IPS-18c (cell line): ENCODE data around the gene HOXB4.

Source experiments
- H3K4me3 ChIP-seq: 2 replicates; pipeline ENCODE4 v1.7.0; 2013; ENCODE audit warnings: low read depth, mild to moderate bottlenecking, low read length, moderate library complexity; ENCODE audit not compliant: insufficient read depth
- H3K9me3 ChIP-seq: one replicate; pipeline ENCODE4 v1.6.1; 2013; ENCODE audit warnings: mild to moderate bottlenecking, low read length, moderate library complexity; ENCODE audit not compliant: control insufficient read depth, insufficient read depth

The HOXB4 gene

DNA sequence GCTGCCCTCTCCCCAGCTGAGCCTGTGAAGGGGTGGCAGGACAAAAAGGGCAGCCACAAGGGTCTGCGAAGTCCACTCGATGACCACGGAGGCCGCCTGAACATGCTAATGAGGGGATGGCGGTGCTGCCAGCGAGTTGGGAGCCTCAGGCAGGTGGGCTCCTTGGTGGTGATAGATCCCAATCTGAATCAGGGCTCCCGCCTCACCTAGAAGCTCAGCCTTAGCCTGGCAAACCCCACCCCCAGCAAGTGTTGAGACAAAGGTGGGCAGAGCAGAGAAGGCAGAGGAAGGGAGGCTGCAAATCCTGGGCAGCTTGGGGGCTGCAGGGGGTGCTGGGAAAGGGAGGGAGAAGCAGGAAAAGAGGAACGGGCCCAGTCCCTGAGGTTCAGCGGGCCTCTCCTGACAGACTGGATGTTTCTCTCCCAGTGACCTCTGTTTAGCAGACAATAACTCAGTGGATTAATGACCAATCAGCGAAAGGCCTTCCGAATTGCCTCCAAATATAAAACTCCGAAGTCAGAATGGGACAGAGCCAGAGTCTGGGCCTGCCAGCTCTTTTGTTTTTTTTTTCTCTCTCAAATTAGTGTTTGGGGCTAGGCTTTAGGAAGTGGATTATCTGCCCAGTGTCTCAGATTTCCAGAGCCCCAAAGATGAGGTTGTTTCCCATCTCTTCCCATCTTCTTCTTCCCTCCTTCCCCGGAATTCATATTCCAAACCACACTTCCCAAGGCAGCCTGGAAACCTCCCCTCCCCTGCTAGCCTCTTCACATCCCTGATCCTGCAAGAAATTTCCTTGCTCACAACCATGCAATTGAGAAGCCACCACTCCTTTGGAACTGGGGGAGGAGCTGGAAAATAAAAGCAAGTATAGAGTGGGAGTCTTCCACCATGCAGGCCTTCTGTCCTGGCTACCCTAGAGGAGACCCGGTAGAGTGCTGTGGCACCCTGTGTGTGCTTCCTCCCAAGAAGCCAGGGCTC is 18.0 kb downstream of the HOXB4 start:
- no peak overlapping the region for H3K4me3 ChIP-seq
- H3K9me3 ChIP-seq, result no peaks in the 10 kb centered on the region

DNA sequence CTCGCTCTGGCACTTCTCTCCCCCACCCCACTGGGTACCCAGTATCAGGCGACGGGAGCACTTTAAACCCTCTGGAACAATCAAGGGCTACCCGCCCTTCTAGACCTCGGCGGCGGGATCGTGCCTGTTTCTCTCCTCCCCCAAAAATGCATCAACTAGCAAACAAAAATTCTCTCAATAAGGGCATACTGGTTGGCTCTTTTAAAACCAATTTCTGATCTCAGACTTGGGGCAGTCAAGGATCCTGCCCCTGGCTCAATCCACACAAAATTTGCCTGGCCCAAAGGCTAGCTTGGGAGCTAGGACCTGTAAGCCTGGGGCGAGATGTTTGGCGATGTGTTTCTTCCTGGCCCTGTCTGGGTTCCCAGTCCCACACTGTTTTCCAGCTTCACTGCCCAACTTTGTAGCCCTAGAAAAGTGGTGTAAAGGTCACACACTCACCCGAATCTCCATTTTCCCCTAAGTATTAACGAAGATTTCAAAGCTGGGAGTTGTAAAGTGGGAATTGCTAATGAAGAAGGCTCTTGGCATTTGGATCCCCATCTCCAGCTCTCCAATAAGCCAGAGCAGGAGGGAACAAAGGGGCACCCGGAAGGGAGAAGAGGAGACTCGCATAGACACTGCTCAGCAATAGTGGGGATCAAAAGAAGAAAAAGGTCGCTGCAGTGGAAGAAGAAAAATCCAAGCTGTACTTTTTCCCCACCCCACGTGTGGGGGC is 18.9 kb downstream of the HOXB4 start:
- Histone ChIP-seq H3K9me3 (no peaks in the 10 kb centered on the region), H3K4me3 (no peak overlapping the region)

DNA sequence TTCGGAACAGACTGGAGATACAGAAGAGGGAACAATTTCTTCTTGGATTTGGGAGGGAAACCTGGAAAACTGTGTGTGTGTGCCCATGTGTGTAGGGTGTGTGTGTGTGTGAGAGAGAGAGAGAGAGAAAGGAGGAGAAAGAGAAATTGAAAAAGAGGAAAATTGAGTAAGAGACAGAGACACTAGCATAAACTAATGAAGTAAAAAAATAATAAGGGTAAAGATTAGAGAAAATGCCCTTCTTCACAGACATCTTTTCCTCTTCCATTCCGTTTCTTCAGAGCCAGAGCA is 19.4 kb downstream of the HOXB4 start:
- Histone ChIP-seq H3K4me3 (no peak overlapping the region), H3K9me3 (no peaks in the 10 kb centered on the region)

DNA sequence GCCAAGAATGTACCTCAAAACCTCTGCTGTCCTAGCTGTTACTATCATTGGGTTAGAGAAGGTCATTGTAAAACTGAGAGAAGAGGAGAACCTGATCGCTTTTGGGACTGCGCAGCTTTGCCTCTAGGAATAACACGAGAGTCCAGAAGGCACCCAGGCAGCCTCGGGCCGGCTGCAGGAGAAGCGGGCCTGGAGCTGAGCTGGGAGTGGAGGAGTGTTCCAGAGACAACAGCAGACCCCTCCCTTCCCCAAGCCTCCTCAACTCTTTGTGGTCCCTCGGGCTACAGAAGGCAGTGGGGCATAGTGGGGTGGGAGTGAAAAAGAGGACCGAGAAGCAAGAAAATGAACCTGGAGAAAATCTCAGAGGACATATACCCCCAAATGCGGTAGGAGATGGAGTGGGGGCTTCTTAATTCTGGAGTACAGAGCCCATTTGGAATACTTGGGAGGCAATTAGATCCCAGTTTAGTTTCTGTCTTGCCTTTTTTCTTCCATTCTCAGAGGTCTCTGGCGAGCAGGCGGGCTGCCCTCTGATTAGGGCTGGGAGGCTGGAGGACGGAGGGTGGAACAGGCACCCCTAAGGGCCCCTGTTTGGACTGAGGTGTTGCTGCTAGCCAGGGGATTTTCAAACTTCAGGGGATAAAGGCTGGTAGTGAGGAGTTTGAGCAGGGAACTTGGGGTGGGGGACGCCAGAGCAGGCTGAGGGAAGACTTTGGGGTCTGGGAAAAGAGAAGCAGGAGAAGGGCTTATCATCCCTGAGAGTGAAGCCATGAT is 19.9 kb downstream of the HOXB4 start:
- Histone ChIP-seq H3K4me3 (no peak overlapping the region), H3K9me3 (no peaks in the 10 kb centered on the region)

DNA sequence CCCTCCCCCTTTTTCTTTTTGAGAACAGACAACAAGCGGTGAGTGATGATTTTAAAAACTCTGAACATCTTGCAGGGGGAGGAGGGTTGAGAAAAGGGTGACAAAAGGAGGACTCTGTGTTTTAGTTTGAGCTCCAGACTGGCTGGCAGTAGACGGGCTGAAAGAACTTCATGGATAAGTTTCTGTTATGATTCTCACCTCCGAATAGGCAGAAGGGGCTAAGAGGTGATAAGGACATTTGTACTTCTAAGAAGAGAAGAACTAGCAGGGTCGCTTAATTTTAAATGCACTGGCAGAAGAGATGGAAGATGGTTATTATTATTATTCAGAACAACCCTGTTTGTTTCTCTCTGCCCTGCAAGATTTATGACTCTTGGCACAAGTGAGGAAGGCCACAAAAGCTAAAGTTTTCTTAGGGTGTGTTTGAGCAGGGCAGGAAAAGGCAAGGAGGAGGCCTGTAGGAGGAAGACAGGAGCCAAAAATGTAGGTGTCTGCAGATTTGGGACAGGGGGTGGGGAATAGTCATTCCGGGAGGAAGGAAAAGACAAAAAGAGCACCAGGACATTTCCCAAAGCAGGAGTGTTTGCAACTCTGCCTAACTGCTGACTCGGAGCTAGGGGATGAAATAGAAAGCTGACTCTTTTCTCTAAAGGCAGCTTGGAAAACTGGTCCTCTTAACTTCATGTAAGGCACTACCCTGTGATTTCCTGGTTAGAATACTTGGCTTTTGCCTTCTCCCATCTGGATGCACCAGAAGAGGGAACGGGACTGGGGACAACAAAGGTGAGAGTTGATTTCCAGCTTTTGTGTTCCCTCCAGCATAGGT is 21.4 kb downstream of the HOXB4 start:
- Histone ChIP-seq H3K9me3 (no peaks in the 10 kb centered on the region), H3K4me3 (no peak overlapping the region)

DNA sequence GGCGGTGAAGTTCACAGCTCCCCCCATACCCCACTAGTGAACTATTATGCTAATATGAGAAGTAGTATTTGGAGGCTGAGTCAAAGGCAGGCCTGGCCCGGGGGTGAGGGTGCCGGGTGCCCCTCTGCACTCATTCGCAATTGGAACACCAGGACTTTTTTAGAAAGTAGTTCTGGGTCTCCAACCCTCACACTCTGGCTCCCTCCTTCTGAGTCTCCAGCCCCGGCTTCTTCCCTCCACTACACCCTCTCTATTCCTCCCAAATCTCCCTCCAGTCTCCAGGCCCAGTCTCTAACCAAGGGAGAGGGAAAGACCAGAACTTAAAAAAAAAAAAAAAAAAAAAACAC is 21.9 kb downstream of the HOXB4 start:
- H3K4me3 ChIP-seq, result no peak overlapping the region
- H3K9me3 ChIP-seq, result no peaks in the 10 kb centered on the region

DNA sequence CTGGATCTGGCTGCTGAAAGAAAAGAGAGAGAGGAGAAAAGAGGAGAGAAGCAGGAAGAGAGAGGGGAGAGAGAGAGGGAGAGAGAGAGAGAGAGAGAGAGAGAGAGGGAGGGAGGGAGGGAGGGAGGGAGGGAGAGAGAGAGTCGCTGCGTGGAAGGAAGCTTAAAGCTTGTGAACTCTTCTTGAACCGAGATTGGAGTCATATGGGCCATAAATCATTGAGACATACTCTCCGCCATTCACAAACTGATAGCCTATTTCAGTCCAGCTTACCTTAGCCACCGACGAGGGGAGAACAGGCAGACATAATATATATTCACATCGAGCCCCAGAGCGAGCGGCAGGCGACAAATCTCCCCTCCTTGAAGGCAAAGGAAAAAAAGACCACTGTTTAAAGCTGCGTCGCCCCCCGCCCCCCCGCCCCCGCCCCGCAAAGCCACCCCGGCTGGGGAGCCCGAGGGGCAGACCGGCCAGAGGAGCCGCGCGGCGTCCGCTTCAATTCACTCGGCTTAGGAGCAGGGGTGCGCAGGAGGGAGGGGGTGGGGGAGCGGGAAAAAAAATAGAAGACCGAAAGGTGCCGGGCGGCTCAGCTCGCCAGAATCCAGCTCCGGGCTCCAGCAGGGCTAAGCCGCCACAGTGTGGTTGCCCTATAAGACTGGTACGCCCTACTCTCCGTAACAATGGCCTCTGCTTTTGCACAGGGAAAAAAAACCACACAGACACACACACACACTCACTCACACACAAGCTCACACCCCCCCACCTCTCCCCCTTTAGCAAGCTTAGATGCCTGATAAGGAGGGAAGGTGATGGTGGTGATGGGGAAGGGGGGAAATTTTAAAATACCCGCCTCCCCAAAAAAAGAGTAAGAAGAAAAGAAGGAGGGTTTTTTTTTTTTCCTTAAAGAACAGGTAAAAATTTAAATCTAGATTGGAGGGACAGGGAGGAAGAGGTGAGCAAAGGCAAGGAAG is 22.6 kb downstream of the HOXB4 start:
- no peak overlapping the region; the same call in 1 of the 2 replicates for H3K4me3 ChIP-seq
- H3K9me3 ChIP-seq, result no peaks in the 10 kb centered on the region

DNA sequence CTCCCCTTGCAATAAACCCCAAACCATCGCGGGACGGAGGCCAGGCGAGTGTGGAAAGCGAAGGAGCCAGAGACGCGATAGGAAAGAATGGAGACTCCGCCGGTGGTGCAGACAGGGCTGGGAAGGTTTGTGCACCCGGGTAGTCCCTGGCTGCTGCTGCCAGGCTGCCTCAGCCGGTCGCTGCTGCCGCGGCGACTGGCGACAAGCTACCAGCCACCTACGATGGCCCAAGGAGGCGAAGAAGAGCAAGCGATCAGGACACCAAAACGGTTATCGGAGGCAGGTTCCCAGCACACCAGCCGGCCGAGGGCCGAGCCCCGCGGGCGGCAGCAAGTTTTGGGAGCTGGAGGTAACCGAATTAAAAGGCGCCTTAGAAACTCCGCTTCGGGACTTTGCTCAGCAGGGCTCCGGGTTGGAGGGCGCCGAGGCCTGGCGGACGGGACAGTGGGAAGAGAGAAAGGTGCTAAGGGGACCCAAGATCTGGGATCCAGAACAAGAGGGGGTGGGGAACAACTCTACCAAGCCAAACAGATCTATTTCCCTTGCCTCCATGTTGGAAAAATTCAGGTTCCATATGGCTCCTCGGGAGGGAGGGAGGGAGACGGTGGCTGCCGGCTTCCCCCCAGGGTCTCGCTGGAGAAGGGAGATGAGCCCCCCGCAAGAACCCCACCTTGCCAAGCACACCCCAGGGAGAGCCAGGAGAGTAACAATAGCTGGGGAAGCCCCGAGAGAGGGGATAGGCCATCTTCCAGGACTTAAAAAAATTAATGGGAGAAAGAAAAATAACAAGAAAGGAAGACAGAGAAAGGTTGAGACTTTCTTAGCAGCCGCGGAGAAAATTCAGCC is 23.5 kb downstream of the HOXB4 start:
- no peak overlapping the region; the same call in 1 of the 2 replicates for H3K4me3 ChIP-seq

DNA sequence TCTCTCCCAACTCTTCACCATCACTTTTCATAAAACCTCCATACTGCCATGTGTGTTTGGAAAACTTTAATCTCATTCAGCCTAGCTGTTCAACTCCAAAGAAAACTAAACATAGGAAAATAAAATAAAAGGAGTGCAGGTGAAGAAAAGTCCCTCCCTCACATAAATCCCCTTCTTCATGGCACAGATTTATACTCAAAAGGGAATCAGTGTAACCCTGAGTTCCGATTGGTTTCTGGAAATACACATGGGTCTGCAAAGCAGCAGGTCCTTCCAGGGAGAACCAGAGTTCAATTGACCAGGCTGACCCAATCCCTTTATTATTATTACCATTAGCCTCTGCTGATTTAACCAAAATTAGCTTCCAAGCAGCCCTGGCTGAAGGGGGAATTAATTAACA is 24.3 kb downstream of the HOXB4 start:
- no peak overlapping the region for H3K4me3 ChIP-seq

More for the DNA sequence above, 23.5 kb downstream of the HOXB4 start:
- H3K9me3 ChIP-seq, result no peaks in the 10 kb centered on the region

DNA sequence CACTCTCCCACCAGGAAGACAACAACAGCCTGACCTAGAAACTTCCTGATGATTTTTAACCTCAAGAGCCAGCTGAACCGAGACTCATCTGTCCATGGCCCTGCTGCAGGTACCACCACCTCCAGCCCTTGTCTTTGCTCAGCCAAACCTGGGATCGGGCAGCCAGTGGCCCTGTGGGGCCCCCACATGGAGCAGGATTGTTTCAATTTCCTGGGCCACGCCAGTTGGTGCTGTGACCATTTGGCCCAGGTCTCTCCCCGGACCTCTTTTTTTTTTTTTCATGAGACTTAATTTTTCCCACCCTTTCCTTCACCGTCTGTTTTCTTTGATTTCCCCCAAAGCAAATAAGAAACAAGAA is 25.0 kb downstream of the HOXB4 start:
- H3K9me3 ChIP-seq, result no peaks in the 10 kb centered on the region
- no peak overlapping the region for H3K4me3 ChIP-seq

More for the DNA sequence above, 24.3 kb downstream of the HOXB4 start:
- no peaks in the 10 kb centered on the region for H3K9me3 ChIP-seq

DNA sequence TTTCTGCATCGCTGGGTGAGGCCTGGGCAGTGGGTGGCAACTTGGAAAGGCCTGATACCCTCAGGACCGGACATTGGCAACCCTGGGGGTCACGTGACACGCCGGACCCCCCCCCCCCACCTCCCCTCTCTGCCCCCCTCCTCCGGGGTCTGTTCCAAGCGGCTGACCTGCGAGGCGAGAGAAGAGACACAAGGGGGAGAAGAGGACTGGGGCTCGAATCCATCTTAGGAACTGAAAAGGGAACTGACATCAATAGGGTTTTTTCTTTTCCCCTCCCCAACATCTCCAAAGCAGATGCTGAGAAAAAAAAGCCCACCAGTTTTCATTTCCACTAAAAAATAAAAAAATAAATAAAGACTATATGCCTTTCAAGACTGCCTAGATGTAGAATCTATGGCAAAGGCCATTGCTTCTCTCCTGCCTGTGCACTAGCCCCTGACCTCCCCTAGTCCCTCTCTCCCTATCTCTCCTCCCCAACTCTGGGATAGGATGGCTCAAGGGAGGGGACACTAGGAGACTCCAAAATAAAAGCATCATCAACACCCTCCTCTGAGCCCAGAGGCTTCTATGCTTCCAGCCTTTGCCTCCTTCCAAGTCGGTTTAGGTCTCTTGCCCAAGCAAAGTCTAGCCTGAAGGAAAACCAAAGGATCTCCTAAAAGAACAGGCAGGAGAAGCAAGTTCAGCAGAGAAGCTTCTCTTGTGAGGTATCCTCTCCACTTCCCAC is 25.5 kb downstream of the HOXB4 start:
- H3K4me3 ChIP-seq, result no peak overlapping the region
- no peaks in the 10 kb centered on the region for H3K9me3 ChIP-seq

DNA sequence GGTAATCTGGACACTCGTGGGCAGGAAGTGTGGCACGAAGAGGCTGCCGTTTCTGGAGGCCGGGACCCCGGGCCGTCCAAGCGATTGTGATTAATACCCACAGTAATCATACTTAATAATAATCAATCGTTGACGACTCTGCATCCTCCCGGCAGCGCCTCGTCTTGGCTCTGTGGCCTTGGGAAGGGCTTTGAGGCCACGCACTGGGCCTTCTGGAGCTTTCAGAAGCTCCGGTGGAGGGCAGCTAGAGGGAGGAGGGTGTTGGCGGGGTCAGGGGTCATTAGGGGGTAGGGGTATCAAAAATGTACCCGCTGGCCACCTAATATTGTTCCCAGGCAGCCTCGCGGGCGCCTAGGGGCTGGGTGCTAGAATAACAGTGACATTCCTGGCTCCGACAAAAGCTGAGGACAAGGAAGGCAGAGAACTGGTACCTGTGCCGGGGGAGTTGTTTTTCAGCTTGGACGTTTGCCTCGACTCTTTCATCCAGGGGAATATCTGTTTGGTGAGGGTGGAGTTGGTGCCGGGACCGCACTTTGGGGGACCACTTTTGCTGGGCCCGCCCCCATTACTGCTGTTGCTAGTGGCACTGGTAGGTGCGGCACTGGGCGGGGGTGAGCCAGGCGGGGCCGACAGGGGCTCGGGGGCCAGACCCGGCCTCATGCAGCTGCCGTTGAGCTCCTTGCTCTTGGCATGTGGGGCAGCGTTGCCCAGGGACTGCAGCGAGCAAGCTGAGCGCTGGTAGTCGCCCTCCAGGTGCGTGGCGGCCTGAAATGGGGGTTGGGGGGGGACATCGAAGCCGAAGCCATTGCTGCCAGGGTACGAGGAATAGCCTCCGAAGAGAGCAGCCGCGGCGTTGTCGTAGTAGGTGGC is 26.3 kb downstream of the HOXB4 start:
- Histone ChIP-seq H3K9me3 (no peaks in the 10 kb centered on the region), H3K4me3 (no peak overlapping the region; the same call in 1 of the 2 replicates)

DNA sequence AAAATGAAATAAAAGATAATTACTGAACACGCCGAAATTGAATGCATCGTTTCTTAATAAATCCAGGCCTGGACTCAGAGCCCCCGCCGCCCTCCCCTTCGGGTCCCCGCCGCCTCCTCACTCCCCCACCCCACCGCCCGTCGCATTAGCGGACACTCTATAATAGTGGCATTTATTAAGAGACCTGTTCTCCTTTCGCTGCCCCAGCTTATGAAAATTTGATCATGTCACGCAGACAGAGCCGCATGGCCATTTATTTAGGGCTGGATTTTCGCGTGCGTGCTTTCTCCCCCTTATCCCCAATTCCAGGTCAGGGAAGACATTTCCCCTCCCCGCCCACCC is 27.0 kb downstream of the HOXB4 start:
- no peaks in the 10 kb centered on the region for H3K9me3 ChIP-seq
- no peak overlapping the region for H3K4me3 ChIP-seq
